ENCODE measurements around the gene LOXHD1.

LOXHD1 gene

DNA sequence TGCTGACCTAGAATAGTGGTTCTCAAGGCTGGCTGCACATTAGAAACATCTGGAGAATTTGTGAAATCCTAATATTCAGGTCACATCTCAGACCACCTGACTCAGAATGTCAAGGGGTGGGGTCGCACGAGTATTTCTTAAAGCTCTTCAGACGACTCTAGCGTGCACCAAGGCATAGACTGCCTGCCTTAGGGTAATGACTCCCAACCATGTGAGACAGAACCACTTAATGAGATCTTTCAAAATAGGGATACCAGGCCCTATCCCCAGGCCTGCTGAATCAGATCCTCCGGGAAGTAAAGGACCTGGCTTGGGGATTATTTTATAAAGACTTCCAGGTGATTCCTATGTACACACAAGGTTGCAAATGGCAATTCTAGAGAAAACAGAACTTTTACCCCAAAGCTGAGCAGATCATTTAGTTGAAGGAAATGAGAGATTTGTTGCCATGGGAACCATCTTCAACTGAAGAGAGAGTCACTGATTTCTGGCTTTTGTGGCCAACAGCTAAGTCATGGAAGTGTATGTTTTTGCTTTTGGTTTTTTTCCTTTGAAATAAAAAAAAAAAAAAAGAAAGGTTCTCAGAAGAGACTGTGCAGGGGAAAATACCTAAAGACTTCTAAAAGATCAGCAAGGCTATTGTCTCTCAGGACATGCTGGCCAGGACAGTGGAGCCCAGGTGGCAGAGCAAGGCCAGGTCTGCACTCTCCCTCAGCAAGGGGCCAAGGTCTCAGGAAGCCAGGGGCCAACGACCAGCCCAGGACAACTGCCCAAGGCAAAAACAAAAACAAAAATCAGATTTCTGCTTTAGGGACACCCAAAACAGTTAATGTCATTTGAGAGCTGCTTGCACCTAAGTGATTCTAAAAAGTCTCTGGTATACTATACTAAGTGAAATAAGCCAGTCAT lies 15.3 kb upstream of the LOXHD1 start:
- DNase-seq (ENCODE audit: low spot score): no peak

DNA sequence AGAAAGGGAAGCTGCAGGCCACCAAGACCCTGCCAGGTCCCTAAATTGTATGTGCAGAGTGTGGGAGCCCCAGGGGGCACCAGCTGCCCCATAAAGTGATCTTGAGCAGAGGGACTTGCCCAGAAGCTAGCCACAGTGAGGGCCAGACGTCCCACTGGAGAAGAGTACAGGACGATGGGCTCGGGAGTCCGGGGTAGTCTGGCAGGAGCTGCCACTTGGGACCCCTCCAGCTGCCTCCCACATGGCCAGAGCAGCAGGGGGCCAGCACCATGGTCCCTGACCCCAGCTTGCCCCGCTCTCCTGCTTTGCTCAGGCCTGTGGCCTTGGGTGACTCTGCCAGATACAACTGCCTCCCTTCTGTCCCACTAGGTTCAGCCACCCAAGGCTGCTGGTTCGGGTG lies 11.7 kb upstream of the LOXHD1 start:
- no peak for DNase-seq (ENCODE audit: low spot score)

DNA sequence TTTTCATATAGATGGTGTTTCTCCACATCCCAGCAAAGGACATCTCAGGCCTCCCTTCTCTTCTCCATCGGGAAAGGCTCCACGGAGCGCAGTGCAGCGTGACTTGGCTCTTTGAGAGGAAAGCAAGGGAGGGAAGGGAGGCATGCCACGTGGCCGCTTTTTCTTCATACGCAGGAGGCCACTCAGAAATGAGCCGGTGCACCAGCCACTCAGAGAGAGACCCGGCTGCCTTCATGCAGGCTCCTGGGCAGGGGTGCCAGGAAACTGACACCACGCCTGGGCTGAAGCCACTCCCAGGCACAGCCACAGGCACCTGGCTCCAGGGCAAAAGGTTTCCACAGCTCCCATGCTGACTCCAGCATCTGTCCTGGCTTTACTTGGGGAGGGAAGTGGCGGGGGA lies 11.1 kb upstream of the LOXHD1 start:
- DNase-seq (ENCODE audit: low spot score): peak; percentile 55

GRCh38 chr18:46663539-46663938 lies 6.5 kb upstream of the LOXHD1 start:
- DNase-seq (ENCODE audit: low spot score): no peak

DNA sequence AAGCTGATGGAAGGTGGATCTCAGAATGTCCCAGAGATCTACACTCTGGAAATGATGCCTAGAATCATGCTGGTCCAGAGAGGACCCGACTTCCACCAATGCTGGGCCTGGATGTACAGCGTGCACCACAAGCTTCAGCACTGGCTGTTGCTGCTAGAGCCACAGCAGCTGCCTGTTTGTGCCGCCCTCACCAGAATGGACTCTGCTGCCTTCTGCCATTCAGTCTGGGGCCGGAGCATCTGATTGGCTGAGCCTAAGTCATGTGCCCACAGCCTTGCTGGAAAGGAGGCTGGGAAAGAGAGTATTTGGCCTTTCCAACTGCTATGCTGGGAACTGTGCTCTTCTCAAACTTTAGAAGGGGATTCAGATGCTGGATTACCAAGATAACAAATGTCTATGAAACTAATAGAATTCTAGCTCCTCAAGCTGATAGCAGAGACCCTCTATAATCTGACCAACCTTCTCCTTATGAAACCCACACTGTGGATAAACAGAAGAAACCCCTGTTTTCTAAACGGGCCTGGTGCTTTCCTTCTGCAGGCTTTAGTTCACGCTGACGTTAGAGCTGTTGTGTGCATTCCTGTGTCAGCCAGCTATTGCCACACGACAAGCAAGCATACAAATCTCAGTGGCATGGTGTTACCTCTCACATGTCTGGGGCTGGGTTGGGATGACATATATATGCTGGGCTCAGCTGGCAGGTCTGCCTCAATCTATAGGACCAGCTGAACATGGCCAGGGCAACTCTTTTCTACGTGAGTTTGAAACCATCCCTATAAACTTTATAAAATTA lies 4.1 kb upstream of the LOXHD1 start:
- DNase-seq (ENCODE audit: low spot score): peak; percentile 86

DNA sequence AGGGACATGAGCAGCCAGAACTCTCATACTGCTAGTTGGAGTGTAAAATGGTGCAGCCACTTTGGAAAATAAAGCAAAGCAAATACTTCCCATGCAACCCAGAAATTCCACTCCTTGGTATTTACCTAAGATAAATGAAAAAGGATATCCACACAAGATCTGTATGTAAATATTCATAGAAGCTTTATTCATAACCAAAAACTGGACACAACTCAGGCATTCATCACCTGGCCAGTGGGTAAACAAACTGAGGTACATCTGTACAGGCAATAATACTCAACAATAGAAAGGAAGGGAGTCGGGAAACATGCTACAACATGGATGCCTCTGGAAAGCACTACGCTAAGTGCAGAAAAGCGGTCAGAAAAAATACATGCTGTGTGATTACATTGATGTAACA lies 2.5 kb upstream of the LOXHD1 start:
- no peak for DNase-seq (ENCODE audit: low spot score)

GRCh38 chr18:46656326-46657114 lies 500 bp downstream of the LOXHD1 start:
- no peak for DNase-seq (ENCODE audit: low spot score)

- DNase-seq (ENCODE audit: low spot score): no peak
Measured at GRCh38 chr18:46652372-46652771, 4.6 kb downstream of the LOXHD1 start.

GRCh38 chr18:46650681-46651080 lies 6.3 kb downstream of the LOXHD1 start:
- DNase-seq (ENCODE audit: low spot score): no peak

- no peak for DNase-seq (ENCODE audit: low spot score)
Measured at GRCh38 chr18:46649071-46649862, 7.8 kb downstream of the LOXHD1 start.

GRCh38 chr18:46646468-46646867 lies 10.6 kb downstream of the LOXHD1 start:
- DNase-seq (ENCODE audit: low spot score): no peak

- no peak for DNase-seq (ENCODE audit: low spot score)
Measured at GRCh38 chr18:46642561-46642960, 14.5 kb downstream of the LOXHD1 start.

- no peak for DNase-seq (ENCODE audit: low spot score)
Measured at GRCh38 chr18:46641917-46642316, 15.1 kb downstream of the LOXHD1 start.

DNA sequence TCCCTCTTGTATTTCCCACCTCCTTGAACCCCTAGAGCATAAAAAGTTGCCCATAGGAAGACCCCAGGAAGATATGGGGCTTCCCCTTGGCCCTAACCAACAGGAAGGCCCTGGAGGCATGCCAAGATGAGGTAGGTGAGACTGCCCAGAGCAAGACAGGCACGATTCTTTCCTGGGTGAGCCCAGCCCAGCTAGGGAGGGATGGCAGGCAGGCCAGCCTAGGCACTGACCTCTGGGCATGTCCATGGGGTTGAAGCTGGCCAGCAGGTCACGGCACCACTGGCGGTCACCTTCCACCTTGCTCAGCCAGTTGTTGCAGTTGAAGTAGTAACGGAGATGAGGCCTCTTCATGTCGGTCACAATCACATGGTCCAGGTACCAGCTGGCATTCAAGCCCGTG lies 17.6 kb downstream of the LOXHD1 start:
- DNase-seq (ENCODE audit: low spot score): no peak

DNA sequence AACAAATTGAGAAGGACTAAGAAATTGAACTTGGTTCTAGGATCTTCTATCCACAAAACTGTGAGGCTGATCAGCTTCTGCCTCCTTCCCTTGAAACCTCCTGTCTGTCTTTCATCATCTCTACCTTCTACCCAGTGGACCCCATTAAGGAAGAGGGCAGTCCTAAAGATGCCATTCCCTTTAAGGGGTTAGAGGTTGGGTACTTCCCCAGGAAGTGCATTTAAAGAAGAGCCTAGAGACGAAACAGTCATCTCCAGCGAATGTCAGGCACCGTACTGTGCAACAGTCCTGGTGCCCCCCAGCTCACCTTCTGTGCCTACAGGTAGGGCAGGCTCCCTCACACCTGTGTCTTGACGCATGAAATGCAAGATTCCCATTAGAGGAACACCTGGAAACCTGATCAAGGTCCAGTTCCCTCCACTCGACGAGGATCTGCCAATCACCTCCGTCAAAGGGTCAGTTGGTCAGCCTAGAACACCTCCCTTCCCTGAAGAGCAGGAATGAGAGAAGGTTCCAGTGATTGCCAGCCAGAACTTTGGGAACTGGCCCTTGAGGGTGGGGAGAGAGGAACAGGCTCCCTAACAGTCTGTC lies 20.9 kb downstream of the LOXHD1 start:
- no peak for DNase-seq (ENCODE audit: low spot score)

- DNase-seq (ENCODE audit: low spot score): peak; percentile 29
Measured at GRCh38 chr18:46632401-46633071, 24.5 kb downstream of the LOXHD1 start.

- DNase-seq (ENCODE audit: low spot score): no peak
Measured at GRCh38 chr18:46630991-46631390, 26.0 kb downstream of the LOXHD1 start.

- DNase-seq (ENCODE audit: low spot score): no peak
Measured at GRCh38 chr18:46630160-46630559, 26.9 kb downstream of the LOXHD1 start.

DNA sequence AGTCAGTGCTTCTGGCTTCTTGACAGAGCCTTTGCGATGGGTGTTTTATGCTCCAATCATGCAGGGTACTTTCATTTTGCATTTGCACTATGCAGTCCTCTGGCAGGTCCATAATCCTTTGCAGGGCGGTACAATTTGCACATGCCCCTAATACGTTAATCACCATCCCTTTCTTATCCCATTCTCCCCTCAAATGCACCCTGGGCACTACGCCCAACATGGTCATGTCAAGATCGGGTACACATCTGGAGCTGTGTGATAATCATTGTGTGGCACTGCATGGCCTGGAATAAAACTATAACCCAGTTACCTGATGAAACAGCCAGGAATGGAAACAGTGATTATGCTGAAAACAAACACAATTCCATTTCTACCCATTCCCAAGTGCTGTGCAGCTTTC lies 27.7 kb downstream of the LOXHD1 start:
- no peak for DNase-seq (ENCODE audit: low spot score)

- no peak for DNase-seq (ENCODE audit: low spot score)
Measured at GRCh38 chr18:46628206-46628605, 28.8 kb downstream of the LOXHD1 start.

DNA sequence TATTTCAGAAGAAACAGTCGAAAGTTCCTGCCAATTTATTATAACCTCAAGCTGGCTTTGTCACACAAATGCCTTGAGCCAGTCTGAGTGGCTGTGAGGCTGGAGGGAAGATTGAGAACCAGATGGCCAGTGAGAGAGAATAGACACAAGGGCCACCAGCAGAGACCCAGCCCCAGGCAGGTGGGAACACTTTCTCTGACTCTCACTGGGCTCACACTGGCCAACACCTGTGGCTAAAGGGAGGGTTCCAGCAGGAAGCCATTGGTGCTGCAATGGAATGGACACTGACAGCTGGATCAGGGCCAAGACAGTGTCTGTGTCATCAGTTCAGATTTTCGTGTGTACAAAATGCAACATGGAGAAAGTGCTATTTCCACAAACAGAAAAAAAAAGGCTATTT lies 29.9 kb downstream of the LOXHD1 start:
- peak; percentile 62 for DNase-seq (ENCODE audit: low spot score)

Measured in cerebellar cortex (tissue), 1 donor.